Stromal cell of bone marrow (primary cell): Measurements from ENCODE around the gene PWWP2B.

Experiments used
- DNase-seq: peaks from one replicate; pipeline ENCODE4 v3.0.0-alpha.2; 2012; ENCODE audit warnings: low read depth

Gene PWWP2B

GRCh38 chr10:132407846-132408278 is 10.9 kb downstream of the PWWP2B start:
- no peak for DNase-seq

GRCh38 chr10:132408367-132408781 is 11.4 kb downstream of the PWWP2B start:
- no peak for DNase-seq

- no peak for DNase-seq
Observed at GRCh38 chr10:132408823-132409666, 12.0 kb downstream of the PWWP2B start.

GRCh38 chr10:132409667-132410028 is 12.6 kb downstream of the PWWP2B start:
- DNase-seq: no peak

- DNase-seq: no peak
Observed at GRCh38 chr10:132410056-132410778, 13.2 kb downstream of the PWWP2B start.

- no peak for DNase-seq
Observed at GRCh38 chr10:132410779-132411532, 14.0 kb downstream of the PWWP2B start.

GRCh38 chr10:132411561-132412253 is 14.7 kb downstream of the PWWP2B start:
- no peak for DNase-seq

GRCh38 chr10:132412316-132413192 is 15.6 kb downstream of the PWWP2B start:
- DNase-seq: no peak

GRCh38 chr10:132413226-132414205 is 16.5 kb downstream of the PWWP2B start:
- DNase-seq: no peak

- DNase-seq: no peak
Observed at GRCh38 chr10:132414402-132415016, 17.5 kb downstream of the PWWP2B start.

- no peak for DNase-seq
Observed at GRCh38 chr10:132415255-132415654, 18.3 kb downstream of the PWWP2B start.

GRCh38 chr10:132415956-132416355 is 19.0 kb downstream of the PWWP2B start:
- DNase-seq: no peak

GRCh38 chr10:132416566-132417256 is 19.7 kb downstream of the PWWP2B start:
- no peak for DNase-seq

- no peak for DNase-seq
Observed at GRCh38 chr10:132417257-132417910, 20.4 kb downstream of the PWWP2B start.

- DNase-seq: no peak
Observed at GRCh38 chr10:132417957-132418441, 21.0 kb downstream of the PWWP2B start.

GRCh38 chr10:132418527-132419416 is 21.8 kb downstream of the PWWP2B start:
- DNase-seq: no peak
